HS-27A (cell line): Measurements from ENCODE around the gene KLHL1.

ENCODE experiments used
- DNase-seq: peaks from one replicate; pipeline ENCODE4 v3.0.0-alpha.2; 2012; ENCODE audit warnings: low read depth, missing footprints

KLHL1 gene

GRCh38 chr13:69683921-69684686, 424.1 kb downstream of the KLHL1 start:
- no peak for DNase-seq

- DNase-seq: no peak
Observed at GRCh38 chr13:69681722-69682121, 426.5 kb downstream of the KLHL1 start.

- no peak for DNase-seq
Observed at GRCh38 chr13:69677343-69677742, 430.9 kb downstream of the KLHL1 start.

GRCh38 chr13:69676286-69676685, 432.0 kb downstream of the KLHL1 start:
- DNase-seq: no peak

GRCh38 chr13:69660155-69660554, 448.1 kb downstream of the KLHL1 start:
- DNase-seq: no peak

- DNase-seq: no peak
Observed at GRCh38 chr13:69657676-69658075, 450.6 kb downstream of the KLHL1 start.

- DNase-seq: no peak
Observed at GRCh38 chr13:69654392-69654791, 453.9 kb downstream of the KLHL1 start.
